ENCODE data around the gene FAM135A. TPM values are rescaled to one million over a fixed set of nuclear protein-coding genes. Genes with fewer than 3 reads are reported as not detected.

The FAM135A gene
- total and polyA plus RNA-seq, 2 of the 13 experiments (the other 11 are each of a cell fraction or from before 2014, with no cell fraction given), result 26.9 to 31.5 TPM

DNA sequence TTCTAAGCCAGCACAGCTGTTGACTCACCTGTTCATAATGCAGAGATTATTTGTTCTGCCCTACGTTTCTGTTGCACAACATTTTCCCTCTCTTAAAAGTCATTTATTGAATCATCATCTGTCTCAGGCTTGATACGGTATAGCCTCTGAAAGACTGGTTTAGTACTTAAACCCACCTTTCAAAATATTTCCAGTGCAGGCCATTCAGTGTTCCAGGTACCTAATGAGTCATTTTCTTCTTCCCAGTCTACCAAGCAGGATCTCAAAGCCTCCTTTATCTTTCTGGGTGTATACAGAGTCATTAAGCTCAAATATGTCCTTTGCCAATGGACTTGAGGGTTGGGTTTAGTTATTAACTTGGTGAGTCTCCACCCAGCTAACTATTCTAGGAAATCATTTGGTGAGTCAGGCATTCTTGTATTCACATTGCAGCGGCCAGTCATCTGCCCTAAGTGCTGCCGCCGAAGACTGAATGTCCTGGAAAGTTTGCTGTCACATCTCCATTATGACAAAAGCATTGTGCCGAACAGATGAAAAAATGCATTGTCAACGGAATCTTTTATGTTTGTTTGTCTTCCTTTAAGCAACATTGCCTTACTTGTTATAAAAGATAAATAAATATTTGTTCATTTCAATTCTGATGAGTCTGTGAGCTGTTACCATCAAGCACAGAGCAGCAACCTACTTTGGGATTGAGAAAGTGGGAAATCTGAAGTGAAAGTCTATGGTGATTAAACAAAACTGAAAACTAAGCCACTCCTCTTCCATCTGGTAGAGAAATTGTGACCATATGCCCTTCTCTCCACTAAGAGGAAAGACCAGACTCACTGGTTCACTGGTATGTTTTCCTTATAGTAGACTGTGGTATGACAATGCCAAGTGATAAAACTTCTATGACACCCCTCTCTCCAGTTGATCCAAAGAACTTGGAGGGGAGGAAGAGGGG is 14.3 kb upstream of the FAM135A start (continued):
- TF ChIP-seq, protein P1, sequence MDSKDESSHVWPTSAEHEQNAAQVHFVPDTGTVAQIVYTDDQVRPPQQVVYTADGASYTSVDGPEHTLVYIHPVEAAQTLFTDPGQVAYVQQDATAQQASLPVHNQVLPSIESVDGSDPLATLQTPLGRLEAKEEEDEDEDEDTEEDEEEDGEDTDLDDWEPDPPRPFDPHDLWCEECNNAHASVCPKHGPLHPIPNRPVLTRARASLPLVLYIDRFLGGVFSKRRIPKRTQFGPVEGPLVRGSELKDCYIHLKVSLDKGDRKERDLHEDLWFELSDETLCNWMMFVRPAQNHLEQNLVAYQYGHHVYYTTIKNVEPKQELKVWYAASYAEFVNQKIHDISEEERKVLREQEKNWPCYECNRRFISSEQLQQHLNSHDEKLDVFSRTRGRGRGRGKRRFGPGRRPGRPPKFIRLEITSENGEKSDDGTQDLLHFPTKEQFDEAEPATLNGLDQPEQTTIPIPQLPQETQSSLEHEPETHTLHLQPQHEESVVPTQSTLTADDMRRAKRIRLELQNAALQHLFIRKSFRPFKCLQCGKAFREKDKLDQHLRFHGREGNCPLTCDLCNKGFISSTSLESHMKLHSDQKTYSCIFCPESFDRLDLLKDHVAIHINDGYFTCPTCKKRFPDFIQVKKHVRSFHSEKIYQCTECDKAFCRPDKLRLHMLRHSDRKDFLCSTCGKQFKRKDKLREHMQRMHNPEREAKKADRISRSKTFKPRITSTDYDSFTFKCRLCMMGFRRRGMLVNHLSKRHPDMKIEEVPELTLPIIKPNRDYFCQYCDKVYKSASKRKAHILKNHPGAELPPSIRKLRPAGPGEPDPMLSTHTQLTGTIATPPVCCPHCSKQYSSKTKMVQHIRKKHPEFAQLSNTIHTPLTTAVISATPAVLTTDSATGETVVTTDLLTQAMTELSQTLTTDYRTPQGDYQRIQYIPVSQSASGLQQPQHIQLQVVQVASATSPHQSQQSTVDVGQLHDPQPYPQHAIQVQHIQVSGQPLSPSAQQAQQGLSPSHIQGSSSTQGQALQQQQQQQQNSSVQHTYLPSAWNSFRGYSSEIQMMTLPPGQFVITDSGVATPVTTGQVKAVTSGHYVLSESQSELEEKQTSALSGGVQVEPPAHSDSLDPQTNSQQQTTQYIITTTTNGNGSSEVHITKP (CRISPR knock-in tag; IDR thresholded peaks at IDR 0.05; ENCODE audit: low read depth), result peak; percentile 44; the same call in 1 of the 2 replicates
- TF ChIP-seq, protein P2, sequence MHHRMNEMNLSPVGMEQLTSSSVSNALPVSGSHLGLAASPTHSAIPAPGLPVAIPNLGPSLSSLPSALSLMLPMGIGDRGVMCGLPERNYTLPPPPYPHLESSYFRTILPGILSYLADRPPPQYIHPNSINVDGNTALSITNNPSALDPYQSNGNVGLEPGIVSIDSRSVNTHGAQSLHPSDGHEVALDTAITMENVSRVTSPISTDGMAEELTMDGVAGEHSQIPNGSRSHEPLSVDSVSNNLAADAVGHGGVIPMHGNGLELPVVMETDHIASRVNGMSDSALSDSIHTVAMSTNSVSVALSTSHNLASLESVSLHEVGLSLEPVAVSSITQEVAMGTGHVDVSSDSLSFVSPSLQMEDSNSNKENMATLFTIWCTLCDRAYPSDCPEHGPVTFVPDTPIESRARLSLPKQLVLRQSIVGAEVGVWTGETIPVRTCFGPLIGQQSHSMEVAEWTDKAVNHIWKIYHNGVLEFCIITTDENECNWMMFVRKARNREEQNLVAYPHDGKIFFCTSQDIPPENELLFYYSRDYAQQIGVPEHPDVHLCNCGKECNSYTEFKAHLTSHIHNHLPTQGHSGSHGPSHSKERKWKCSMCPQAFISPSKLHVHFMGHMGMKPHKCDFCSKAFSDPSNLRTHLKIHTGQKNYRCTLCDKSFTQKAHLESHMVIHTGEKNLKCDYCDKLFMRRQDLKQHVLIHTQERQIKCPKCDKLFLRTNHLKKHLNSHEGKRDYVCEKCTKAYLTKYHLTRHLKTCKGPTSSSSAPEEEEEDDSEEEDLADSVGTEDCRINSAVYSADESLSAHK (CRISPR knock-in tag; IDR thresholded peaks at IDR 0.05; ENCODE audit: borderline replicate concordance), result no peak
- no peak for TF ChIP-seq CBX2 (IDR thresholded peaks at IDR 0.05; ENCODE audit: low read depth, low read length)
- TF ChIP-seq CBX2 (CRISPR knock-in tag; IDR thresholded peaks at IDR 0.05; ENCODE audit: low read depth), result no peak
- TF ChIP-seq, protein P3, sequence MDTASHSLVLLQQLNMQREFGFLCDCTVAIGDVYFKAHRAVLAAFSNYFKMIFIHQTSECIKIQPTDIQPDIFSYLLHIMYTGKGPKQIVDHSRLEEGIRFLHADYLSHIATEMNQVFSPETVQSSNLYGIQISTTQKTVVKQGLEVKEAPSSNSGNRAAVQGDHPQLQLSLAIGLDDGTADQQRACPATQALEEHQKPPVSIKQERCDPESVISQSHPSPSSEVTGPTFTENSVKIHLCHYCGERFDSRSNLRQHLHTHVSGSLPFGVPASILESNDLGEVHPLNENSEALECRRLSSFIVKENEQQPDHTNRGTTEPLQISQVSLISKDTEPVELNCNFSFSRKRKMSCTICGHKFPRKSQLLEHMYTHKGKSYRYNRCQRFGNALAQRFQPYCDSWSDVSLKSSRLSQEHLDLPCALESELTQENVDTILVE (CRISPR knock-in tag; IDR thresholded peaks at IDR 0.05), result 0 out of 2 replicates have a peak, but pooled peaks have one; percentile 57
- TF ChIP-seq ZNF24 (IDR thresholded peaks at IDR 0.05), result no peak
- TF ChIP-seq, protein P4, sequence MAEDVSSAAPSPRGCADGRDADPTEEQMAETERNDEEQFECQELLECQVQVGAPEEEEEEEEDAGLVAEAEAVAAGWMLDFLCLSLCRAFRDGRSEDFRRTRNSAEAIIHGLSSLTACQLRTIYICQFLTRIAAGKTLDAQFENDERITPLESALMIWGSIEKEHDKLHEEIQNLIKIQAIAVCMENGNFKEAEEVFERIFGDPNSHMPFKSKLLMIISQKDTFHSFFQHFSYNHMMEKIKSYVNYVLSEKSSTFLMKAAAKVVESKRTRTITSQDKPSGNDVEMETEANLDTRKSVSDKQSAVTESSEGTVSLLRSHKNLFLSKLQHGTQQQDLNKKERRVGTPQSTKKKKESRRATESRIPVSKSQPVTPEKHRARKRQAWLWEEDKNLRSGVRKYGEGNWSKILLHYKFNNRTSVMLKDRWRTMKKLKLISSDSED (CRISPR knock-in tag; IDR thresholded peaks at IDR 0.05), result no peak
- TF ChIP-seq, protein P5, sequence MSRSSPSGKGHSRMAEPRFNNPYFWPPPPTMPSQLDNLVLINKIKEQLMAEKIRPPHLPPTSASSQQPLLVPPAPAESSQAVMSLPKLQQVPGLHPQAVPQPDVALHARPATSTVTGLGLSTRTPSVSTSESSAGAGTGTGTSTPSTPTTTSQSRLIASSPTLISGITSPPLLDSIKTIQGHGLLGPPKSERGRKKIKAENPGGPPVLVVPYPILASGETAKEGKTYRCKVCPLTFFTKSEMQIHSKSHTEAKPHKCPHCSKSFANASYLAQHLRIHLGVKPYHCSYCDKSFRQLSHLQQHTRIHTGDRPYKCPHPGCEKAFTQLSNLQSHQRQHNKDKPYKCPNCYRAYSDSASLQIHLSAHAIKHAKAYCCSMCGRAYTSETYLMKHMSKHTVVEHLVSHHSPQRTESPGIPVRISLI (CRISPR knock-in tag; IDR thresholded peaks at IDR 0.05; ENCODE audit: borderline replicate concordance), result no peak
- no peak for TF ChIP-seq RBAK (CRISPR knock-in tag; IDR thresholded peaks at IDR 0.05)
- no peak for TF ChIP-seq ZSCAN12 (CRISPR knock-in tag; IDR thresholded peaks at IDR 0.05)
- no peak for TF ChIP-seq KLF11 (CRISPR knock-in tag; IDR thresholded peaks at IDR 0.05)
- no peak for TF ChIP-seq SMARCE1 (IDR thresholded peaks at IDR 0.05; ENCODE audit: borderline replicate concordance)
- TF ChIP-seq, protein P6, sequence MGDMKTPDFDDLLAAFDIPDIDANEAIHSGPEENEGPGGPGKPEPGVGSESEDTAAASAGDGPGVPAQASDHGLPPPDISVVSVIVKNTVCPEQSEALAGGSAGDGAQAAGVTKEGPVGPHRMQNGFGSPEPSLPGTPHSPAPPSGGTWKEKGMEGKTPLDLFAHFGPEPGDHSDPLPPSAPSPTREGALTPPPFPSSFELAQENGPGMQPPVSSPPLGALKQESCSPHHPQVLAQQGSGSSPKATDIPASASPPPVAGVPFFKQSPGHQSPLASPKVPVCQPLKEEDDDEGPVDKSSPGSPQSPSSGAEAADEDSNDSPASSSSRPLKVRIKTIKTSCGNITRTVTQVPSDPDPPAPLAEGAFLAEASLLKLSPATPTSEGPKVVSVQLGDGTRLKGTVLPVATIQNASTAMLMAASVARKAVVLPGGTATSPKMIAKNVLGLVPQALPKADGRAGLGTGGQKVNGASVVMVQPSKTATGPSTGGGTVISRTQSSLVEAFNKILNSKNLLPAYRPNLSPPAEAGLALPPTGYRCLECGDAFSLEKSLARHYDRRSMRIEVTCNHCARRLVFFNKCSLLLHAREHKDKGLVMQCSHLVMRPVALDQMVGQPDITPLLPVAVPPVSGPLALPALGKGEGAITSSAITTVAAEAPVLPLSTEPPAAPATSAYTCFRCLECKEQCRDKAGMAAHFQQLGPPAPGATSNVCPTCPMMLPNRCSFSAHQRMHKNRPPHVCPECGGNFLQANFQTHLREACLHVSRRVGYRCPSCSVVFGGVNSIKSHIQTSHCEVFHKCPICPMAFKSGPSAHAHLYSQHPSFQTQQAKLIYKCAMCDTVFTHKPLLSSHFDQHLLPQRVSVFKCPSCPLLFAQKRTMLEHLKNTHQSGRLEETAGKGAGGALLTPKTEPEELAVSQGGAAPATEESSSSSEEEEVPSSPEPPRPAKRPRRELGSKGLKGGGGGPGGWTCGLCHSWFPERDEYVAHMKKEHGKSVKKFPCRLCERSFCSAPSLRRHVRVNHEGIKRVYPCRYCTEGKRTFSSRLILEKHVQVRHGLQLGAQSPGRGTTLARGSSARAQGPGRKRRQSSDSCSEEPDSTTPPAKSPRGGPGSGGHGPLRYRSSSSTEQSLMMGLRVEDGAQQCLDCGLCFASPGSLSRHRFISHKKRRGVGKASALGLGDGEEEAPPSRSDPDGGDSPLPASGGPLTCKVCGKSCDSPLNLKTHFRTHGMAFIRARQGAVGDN (CRISPR knock-in tag; IDR thresholded peaks at IDR 0.05), result no peak
